Smooth muscle cell (in vitro differentiated cells): ENCODE measurements around the gene DPH3. TPM values are rescaled to one million over a fixed set of nuclear protein-coding genes. Genes with fewer than 3 reads are reported as not detected.

Experiments
- DNase-seq: peaks from one replicate; lab custom pipeline; 2025; ENCODE audit not compliant: unreplicated experiment; lab: John Stamatoyannopoulos, UW
- H2AFZ ChIP-seq: fragments of 200-600 bp; sonication (generic); 2 replicates; pipeline ENCODE4 v1.6.0; 2016; ENCODE audit warnings: antibody characterized with exemption, low read depth, mild to moderate bottlenecking
- H3F3A ChIP-seq: fragments of 200-600 bp; sonication (generic); 2 replicates; pipeline ENCODE4 v1.6.0; 2017; ENCODE audit warnings: antibody characterized with exemption, low read depth
- H3K27ac ChIP-seq: fragments of 200-600 bp; sonication (generic); 2 replicates; pipeline ENCODE4 v1.5.1; 2016; ENCODE audit warnings: low read depth, mild to moderate bottlenecking
- H3K27me3 ChIP-seq: fragments of 200-600 bp; sonication (generic); 2 replicates; pipeline ENCODE4 v1.6.1; 2016; ENCODE audit warnings: low read depth, mild to moderate bottlenecking
- H3K36me3 ChIP-seq: fragments of 200-600 bp; sonication (generic); 2 replicates; pipeline ENCODE4 v1.5.1; 2016; ENCODE audit warnings: low read depth
- H3K4me1 ChIP-seq: fragments of 200-600 bp; sonication (generic); 2 replicates; pipeline ENCODE4 v1.5.1; 2016; ENCODE audit warnings: low read depth
- H3K4me2 ChIP-seq: fragments of 200-600 bp; sonication (generic); 2 replicates; pipeline ENCODE4 v1.6.0; 2016; ENCODE audit warnings: mild to moderate bottlenecking
- H3K4me3 ChIP-seq: fragments of 200-600 bp; sonication (generic); 2 replicates; pipeline ENCODE4 v1.5.1; 2016; ENCODE audit warnings: mild to moderate bottlenecking
- H3K79me2 ChIP-seq: fragments of 200-600 bp; sonication (generic); 2 replicates; pipeline ENCODE4 v1.6.0; 2016; ENCODE audit warnings: low read depth, mild to moderate bottlenecking
- H3K9ac ChIP-seq: fragments of 200-600 bp; sonication (generic); 2 replicates; pipeline ENCODE4 v1.6.0; 2016; ENCODE audit warnings: low read depth
- H3K9me3 ChIP-seq: fragments of 200-600 bp; sonication (generic); replicated peaks from 2 replicates; pipeline ENCODE4 v1.5.1; 2016; ENCODE audit warnings: low read depth
- H4K20me1 ChIP-seq: fragments of 200-600 bp; sonication (generic); 2 replicates; pipeline ENCODE4 v1.6.0; 2016; ENCODE audit warnings: low read depth
- WGBS: methylation state at CpG from one replicate; pipeline ENCODE4 v1.1.7; 2016; ENCODE audit warnings: low lambda C conversion rate; 5-methylcytosine and 5-hydroxymethylcytosine counted together
- polyA plus RNA-seq: library from polyadenylated mRNA; unstranded; fragments of >200 nt; fragmentation: Nextera tagmentation; extraction: Ambion mirVana; gene quantifications from 2 replicates; pipeline ENCODE4 v1.2.1, GENCODE V29; 2016
- total RNA-seq: library from RNA; depleted of rRNA; stranded (reverse); fragments of >200 nt; gene quantifications from 2 replicates; pipeline ENCODE4 v1.2.3, GENCODE V29; 2014
- TF ChIP-seq, protein P1 (sequence below): fragments of 200-600 bp; sonication (generic); IDR thresholded peaks from 2 replicates; pipeline ENCODE4 v1.5.1; 2017; ENCODE audit warnings: borderline replicate concordance, mild to moderate bottlenecking, antibody characterized with exemption; ENCODE audit not compliant: insufficient read depth, poor library complexity, severe bottlenecking

The DPH3 gene
- total and polyA plus RNA-seq, 2 experiments from 2014 or later: 44.7 to 69.5 TPM

DNA sequence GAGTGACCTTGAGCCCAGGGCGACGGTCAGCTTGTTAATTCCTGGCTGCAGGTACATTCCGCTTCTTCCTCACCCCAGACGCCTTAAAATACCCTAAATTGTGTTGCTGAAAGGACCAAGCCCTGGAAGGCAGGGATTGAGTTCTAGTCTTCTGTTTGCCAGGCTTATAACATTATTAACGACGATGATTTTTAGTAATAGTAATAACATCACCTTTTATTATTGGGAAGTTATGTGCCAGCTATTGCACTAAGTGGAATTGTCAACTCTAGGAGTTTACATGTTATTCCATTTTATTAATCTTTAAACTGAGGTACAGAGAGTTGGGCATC lies 678 bp upstream of the DPH3 start:
- Histone ChIP-seq H3K27me3 (no peaks in the 10 kb centered on the region), H3F3A (no peaks in the 10 kb centered on the region), H3K9ac (peak overlapping the region; percentile 96), H3K4me3 (peak overlapping the region; percentile 71), H3K9me3 (no peaks in the 10 kb centered on the region), H3K4me1 (peaks cover 6% of the 10 kb centered on the region), H3K4me2 (peak overlapping the region; percentile 95), H3K36me3 (peaks cover 4% of the 10 kb centered on the region), H3K27ac (peak overlapping the region; percentile 85), H2AFZ (peak overlapping the region; percentile 70), H3K79me2 (peaks cover 56% of the 10 kb centered on the region), H4K20me1 (peaks cover 7% of the 10 kb centered on the region)
- WGBS: 1% methylated on average over 6 of the region's 6 CpGs
- DNase-seq: no peak
- TF ChIP-seq, protein P1, sequence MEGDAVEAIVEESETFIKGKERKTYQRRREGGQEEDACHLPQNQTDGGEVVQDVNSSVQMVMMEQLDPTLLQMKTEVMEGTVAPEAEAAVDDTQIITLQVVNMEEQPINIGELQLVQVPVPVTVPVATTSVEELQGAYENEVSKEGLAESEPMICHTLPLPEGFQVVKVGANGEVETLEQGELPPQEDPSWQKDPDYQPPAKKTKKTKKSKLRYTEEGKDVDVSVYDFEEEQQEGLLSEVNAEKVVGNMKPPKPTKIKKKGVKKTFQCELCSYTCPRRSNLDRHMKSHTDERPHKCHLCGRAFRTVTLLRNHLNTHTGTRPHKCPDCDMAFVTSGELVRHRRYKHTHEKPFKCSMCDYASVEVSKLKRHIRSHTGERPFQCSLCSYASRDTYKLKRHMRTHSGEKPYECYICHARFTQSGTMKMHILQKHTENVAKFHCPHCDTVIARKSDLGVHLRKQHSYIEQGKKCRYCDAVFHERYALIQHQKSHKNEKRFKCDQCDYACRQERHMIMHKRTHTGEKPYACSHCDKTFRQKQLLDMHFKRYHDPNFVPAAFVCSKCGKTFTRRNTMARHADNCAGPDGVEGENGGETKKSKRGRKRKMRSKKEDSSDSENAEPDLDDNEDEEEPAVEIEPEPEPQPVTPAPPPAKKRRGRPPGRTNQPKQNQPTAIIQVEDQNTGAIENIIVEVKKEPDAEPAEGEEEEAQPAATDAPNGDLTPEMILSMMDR: no peak

DNA sequence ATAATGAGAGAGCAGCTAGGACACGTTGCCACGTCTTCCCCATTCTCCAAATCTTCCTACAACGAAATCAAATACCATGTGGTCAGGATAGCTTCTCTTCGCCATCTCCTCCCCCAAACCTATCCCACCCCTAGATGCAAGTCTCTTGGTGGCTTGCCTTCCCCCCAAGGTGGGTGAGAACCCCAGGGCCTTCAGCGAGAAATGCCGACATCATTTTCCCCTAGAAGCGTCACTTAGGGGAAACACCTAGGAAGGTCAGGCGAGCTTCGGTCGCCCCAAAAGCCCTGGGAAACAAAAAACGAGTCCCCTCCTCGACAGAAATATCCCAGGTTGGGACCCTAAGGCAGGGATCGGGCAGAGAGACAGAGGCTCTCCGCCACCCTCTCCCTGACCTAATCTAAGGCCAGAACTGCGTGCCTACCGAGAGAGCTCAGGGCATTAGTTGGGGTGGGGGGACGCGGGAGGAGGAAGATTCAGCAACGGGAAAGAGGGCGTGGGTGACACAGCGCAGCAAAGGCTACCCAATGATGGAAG lies 502 bp downstream of the DPH3 start:
- Histone ChIP-seq H3K79me2 (peaks cover 56% of the 10 kb centered on the region), H3K4me3 (peak overlapping the region; percentile 71), H3K36me3 (peaks cover 10% of the 10 kb centered on the region), H2AFZ (peak overlapping the region; percentile 74), H3K4me2 (peak overlapping the region; percentile 96), H3K27me3 (no peaks in the 10 kb centered on the region), H3K9ac (peak overlapping the region; percentile 94), H3K4me1 (peaks cover 6% of the 10 kb centered on the region), H4K20me1 (peaks cover 7% of the 10 kb centered on the region), H3K27ac (peak overlapping the region; percentile 86), H3F3A (no peaks in the 10 kb centered on the region), H3K9me3 (no peaks in the 10 kb centered on the region)
- DNase-seq: no peak
- under 1% methylated on average over 21 of the region's 21 CpGs for WGBS
- TF ChIP-seq, protein P1: no peak

DNA sequence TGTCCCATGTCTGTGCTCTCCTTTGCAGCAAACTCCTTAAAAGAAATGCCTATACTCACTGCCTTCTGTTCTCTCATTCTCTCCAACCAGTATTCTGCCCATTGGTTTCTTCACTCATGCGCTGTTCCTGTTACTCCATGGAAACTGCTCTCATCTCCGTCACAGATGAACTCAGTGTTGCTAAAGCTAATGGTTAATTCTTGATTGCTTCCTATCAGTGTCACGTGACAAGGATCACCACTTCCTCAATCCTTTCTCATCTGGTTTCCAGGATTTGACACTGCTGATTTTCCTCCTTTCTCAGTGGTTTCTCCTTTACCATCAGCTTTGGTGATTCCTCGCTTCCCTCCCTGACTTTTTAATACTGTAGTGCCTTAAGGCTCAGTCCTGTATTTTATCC lies 2.6 kb downstream of the DPH3 start:
- H3F3A ChIP-seq: no peaks in the 10 kb centered on the region
- peaks cover 43% of the 10 kb centered on the region for H3K79me2 ChIP-seq
- H3K27me3 ChIP-seq: no peaks in the 10 kb centered on the region
- no peak overlapping the region for H3K27ac ChIP-seq
- H3K36me3 ChIP-seq: peaks cover 10% of the 10 kb centered on the region
- H4K20me1 ChIP-seq: no peaks in the 10 kb centered on the region
- 92% methylated on average over 4 of the region's 4 CpGs for whole genome bisulfite sequencing
- no peak for DNase-seq
- H3K4me1 ChIP-seq: peaks cover 6% of the 10 kb centered on the region
- no peak overlapping the region for H3K4me3 ChIP-seq
- H3K4me2 ChIP-seq: no peak overlapping the region
- H3K9me3 ChIP-seq: no peaks in the 10 kb centered on the region
- no peak overlapping the region for H2AFZ ChIP-seq
- H3K9ac ChIP-seq: no peak overlapping the region
- TF ChIP-seq, protein P1: no peak

DNA sequence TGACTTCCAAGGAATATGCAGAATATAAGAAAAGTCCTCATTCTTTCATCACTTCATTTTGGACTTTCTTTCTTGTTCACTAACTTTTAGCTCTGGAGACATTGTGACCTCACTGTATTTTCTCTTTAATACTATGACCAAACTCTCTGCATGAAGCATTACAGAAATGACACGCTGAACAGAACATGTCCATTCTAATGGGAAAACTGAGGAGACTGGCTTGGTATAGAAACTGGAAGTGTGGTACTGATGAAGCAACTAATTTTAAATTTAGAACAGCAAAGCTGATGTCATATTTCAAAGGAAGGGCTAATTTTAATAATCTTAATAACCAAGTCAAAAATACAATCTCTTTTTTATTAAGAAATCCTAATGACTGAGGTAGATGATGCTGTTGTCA lies 4.7 kb downstream of the DPH3 start:
- no peak for DNase-seq
- Histone ChIP-seq H3K4me3 (no peak overlapping the region), H3K79me2 (peaks cover 23% of the 10 kb centered on the region), H3K36me3 (peaks cover 10% of the 10 kb centered on the region), H3K27ac (no peak overlapping the region), H3K4me2 (no peak overlapping the region), H3K27me3 (no peaks in the 10 kb centered on the region), H4K20me1 (no peaks in the 10 kb centered on the region), H3K4me1 (peaks cover 4% of the 10 kb centered on the region), H2AFZ (no peak overlapping the region), H3K9ac (no peak overlapping the region), H3K9me3 (no peaks in the 10 kb centered on the region), H3F3A (no peaks in the 10 kb centered on the region)
- 94% methylated on average over 1 of the region's 1 CpG for WGBS
- TF ChIP-seq, protein P1: no peak
